GM12878 (cell line): ENCODE results near the gene FDX2. TPM values are rescaled to one million over a fixed set of nuclear protein-coding genes. Genes with fewer than 3 reads are reported as not detected.

Source experiments
- ATAC-seq: fragments of 200-7000 bp; cut with Tn5 transposase; 3 replicates; pipeline ENCODE4 v1.9.1; 2020; ENCODE audit warnings: mild to moderate bottlenecking, moderate library complexity
- BruUV-seq: library from RNA; stranded (reverse); fragments of 400-500 nt; replicated peaks from 2 replicates; lab custom pipeline; 2021; lab: Mats Ljungman, UMichigan
- CTCF ChIA-PET: fragments of 300-600 bp; sonication (Branson Sonifier 250); formaldehyde crosslinking; extraction: SDS; loops from one replicate; lab custom pipeline; 2021; ENCODE audit warnings: inconsistent platforms; lab: Yijun Ruan, JAX
- POLR2A ChIA-PET: fragments of 350-600 bp; formaldehyde crosslinking; extraction: SDS; loops from one replicate; lab custom pipeline; 2021; ENCODE audit warnings: inconsistent platforms; lab: Charles Lee
- RAD21 ChIA-PET: fragments of 300-600 bp; sonication (Branson Sonifier 250); formaldehyde crosslinking; loops from one replicate; lab custom pipeline; 2023; ENCODE audit warnings: antibody characterized with exemption; ENCODE audit not compliant: unreplicated experiment; lab: Charles Lee
- SMC1A ChIA-PET: fragments of 300-600 bp; sonication (Branson Sonifier 250); formaldehyde crosslinking; loops from one replicate; lab custom pipeline; 2023; ENCODE audit not compliant: unreplicated experiment, uncharacterized antibody; lab: Charles Lee
- DNase-seq: peaks from one replicate; pipeline ENCODE4 v3.0.0-alpha.2; 2011; ENCODE audit warnings: low read depth, low spot score
- FAIRE-seq: peaks from 3 replicates; lab custom pipeline; 2011; peaks lifted over from hg19 to GRCh38; lab: Jason Lieb, UNC
- H2AFZ ChIP-seq: 2 replicates; pipeline ENCODE4 v1.6.0; 2011; ENCODE audit warnings: low read depth, low read length, control low read depth; ENCODE audit not compliant: control insufficient read depth
- H3K27ac ChIP-seq: 2 replicates; pipeline ENCODE4 v1.5.1; 2011; ENCODE audit warnings: control low read depth; ENCODE audit not compliant: control insufficient read depth, insufficient read depth
- H3K27me3 ChIP-seq, 2 experiments: replicated peaks in 1 of 2; 2 replicates each; pipeline versions ENCODE4 v1.6.0 to v1.6.1; 2011; ENCODE audit warnings: low read length in 1 of 2; ENCODE audit not compliant: control insufficient read depth in 2 of 2, insufficient read depth in 2 of 2
- H3K36me3 ChIP-seq, 2 experiments: 2 replicates each; pipeline ENCODE4 v1.5.1; 2011; ENCODE audit warnings: low read length in 1 of 2; ENCODE audit not compliant: control insufficient read depth in 2 of 2, insufficient read depth in 2 of 2
- H3K4me1 ChIP-seq: 2 replicates; pipeline ENCODE4 v1.6.1; 2011; ENCODE audit warnings: mild to moderate bottlenecking, low read length, moderate library complexity, mixed read lengths; ENCODE audit not compliant: control insufficient read depth, insufficient read depth
- H3K4me2 ChIP-seq: 2 replicates; pipeline ENCODE4 v1.6.0; 2011; ENCODE audit warnings: control low read depth; ENCODE audit not compliant: control insufficient read depth, insufficient read depth
- H3K4me3 ChIP-seq: fragments of 200-600 bp; sonication (generic); 2 replicates; pipeline ENCODE4 v1.5.1; 2016
- H3K79me2 ChIP-seq: 2 replicates; pipeline ENCODE4 v1.6.0; 2011; ENCODE audit warnings: low read length; ENCODE audit not compliant: control insufficient read depth, insufficient read depth
- H3K9ac ChIP-seq: 2 replicates; pipeline ENCODE4 v1.8.0; 2011; ENCODE audit warnings: low read length, control low read depth, mixed read lengths; ENCODE audit not compliant: control insufficient read depth, insufficient read depth
- H3K9me3 ChIP-seq: replicated peaks from 3 replicates; pipeline ENCODE4 v1.5.1; 2011; ENCODE audit warnings: mild to moderate bottlenecking, low read length; ENCODE audit not compliant: control insufficient read depth, insufficient read depth
- H4K20me1 ChIP-seq: 2 replicates; pipeline ENCODE4 v1.6.0; 2011; ENCODE audit not compliant: control insufficient read depth, insufficient read depth
- BCL3 ChIP-seq: IDR thresholded peaks from 2 replicates; pipeline ENCODE4 v1.6.1; 2011; ENCODE audit warnings: borderline replicate concordance, low read depth, mild to moderate bottlenecking, moderate library complexity, low read length; ENCODE audit not compliant: insufficient read depth, poor library complexity, severe bottlenecking
- ESRRA ChIP-seq: IDR thresholded peaks from 2 replicates; pipeline ENCODE4 v1.6.1; 2012; ENCODE audit warnings: mild to moderate bottlenecking, low read length, improper control_type of control experiment
- HCFC1 ChIP-seq: fragments of 150-350 bp; IDR thresholded peaks from 2 replicates; pipeline ENCODE4 v1.6.1; 2014; ENCODE audit warnings: low read length
- IRF4 ChIP-seq: IDR thresholded peaks from 2 replicates; pipeline ENCODE4 v1.6.1; 2011; ENCODE audit warnings: low read depth, low read length
- PKNOX1 ChIP-seq: fragments of 450-650 bp; IDR thresholded peaks from 2 replicates; pipeline ENCODE4 v1.6.1; 2016; ENCODE audit warnings: mild to moderate bottlenecking
- POLR2A ChIP-seq: IDR thresholded peaks from 2 replicates; pipeline ENCODE4 v1.6.1; 2011; ENCODE audit warnings: low read depth, mild to moderate bottlenecking, low read length
- SMC3 ChIP-seq: IDR thresholded peaks from 2 replicates; pipeline ENCODE4 v1.6.1; 2011; ENCODE audit warnings: low read length, improper control_type of control experiment, borderline replicate concordance
- TCF7 ChIP-seq: IDR thresholded peaks from 2 replicates; pipeline ENCODE4 v1.6.1; 2014; ENCODE audit warnings: antibody characterized with exemption, borderline replicate concordance
- ZBTB11 ChIP-seq: fragments of 450-650 bp; formaldehyde crosslinking; IDR thresholded peaks from 2 replicates; pipeline ENCODE4 v1.5.0; 2022; ENCODE audit warnings: mild to moderate bottlenecking, missing genetic modification characterization
- ZNF687 ChIP-seq: fragments of 450-650 bp; IDR thresholded peaks from 2 replicates; pipeline ENCODE4 v1.6.1; 2017; ENCODE audit warnings: mild to moderate bottlenecking, moderate library complexity
- WGBS: methylation state at CpG from one replicate; pipeline ENCODE4 v1.1.6; 2016; ENCODE audit warnings: low lambda C conversion rate; ENCODE audit not compliant: insufficient replicate concordance, insufficient coverage; ENCODE audit errors: missing lambda C conversion rate; 5-methylcytosine and 5-hydroxymethylcytosine counted together
- in situ Hi-C: fragments of 300-500 bp; cut with MboI; formaldehyde crosslinking; loops from 9 replicates; pipeline ENCODE4 v1.14.3; 2018; ENCODE audit warnings: mixed read lengths
- intact Hi-C: fragments of 100-400 bp; cut with micrococcal nuclease; formaldehyde crosslinking; loops from one replicate; pipeline ENCODE4 v1.14.2; 2022; ENCODE audit not compliant: unreplicated experiment
- polyA plus RNA-seq, 11 experiments: library from polyadenylated mRNA; depleted of rRNA in 4 of 11; unstranded in 6 of 11; stranded (reverse) in 5 of 11; fragments of >200 nt; fragmentation: Nextera tagmentation in 4 of 11; fragmentation: Illumina TruSeq in 1 of 11; extraction: Ambion mirVana in 4 of 11; extraction: Trizol in 1 of 11; gene quantifications; 1 replicate in 1 of 11; 2 replicates in 10 of 11; pipeline versions ENCODE4 v1.2.1 to v1.2.3, GENCODE V29; 2011 to 2016; ENCODE audit warnings: inconsistent platforms in 2 of 11, missing spikeins in 2 of 11, low read depth in 1 of 11
- total RNA-seq, 4 experiments: library from RNA; depleted of rRNA in 3 of 4; stranded (reverse); fragments of >200 nt in 3 of 4; fragmentation: Illumina TruSeq in 1 of 4; extraction: Trizol in 1 of 4; gene quantifications; 2 replicates each; pipeline versions ENCODE4 v1.2.1 to v1.2.3, GENCODE V29; 2013 to 2021

FDX2 gene
- total and polyA plus RNA-seq, 10 of the 15 experiments (the other 5 are each of a cell fraction or from before 2014, with no cell fraction given), result 1.4 to 50.4 (median 24.7) TPM

GRCh38 chr19:10335352-10335985 lies 19.7 kb upstream of the FDX2 start:
- Histone ChIP-seq H3K9me3 (no peaks in the 10 kb centered on the region), H3K4me2 (no peak overlapping the region), H3K9ac (no peak overlapping the region), H3K27ac (no peak overlapping the region), H4K20me1 (no peaks in the 10 kb centered on the region), H3K79me2 (peaks cover 48% of the 10 kb centered on the region), H3K4me3 (no peak overlapping the region), H3K4me1 (peaks cover 25% of the 10 kb centered on the region), H3K27me3 (no peaks in the 10 kb centered on the region), H2AFZ (no peak overlapping the region), H3K36me3 (peaks cover 4 to 10% of the 10 kb centered on the region in 2 experiments; a peak in 3 of 4 replicates)
- FAIRE-seq (no peak), DNase-seq (no peak), ATAC-seq (no peak)
- no TSS peak for BruUV-seq
- intact Hi-C loops (no loop called here), in situ Hi-C loops (no loop called here)
- SMC1A ChIA-PET, result no interaction called here
- 93% methylated on average over 26 of the region's 26 CpGs for WGBS
- POLR2A ChIA-PET, result interaction anchor here (0.6 kb wide), 1 partner anchor 28 kb away, joined by 3 read pairs; no protein-coding TSS in a partner anchor
- RAD21 ChIA-PET, result interaction anchor here (0.5 kb wide), 1 partner anchor 41 kb away, joined by 3 read pairs; no protein-coding TSS in a partner anchor
- CTCF ChIA-PET, result no interaction called here
- TF ChIP-seq IRF4 (no peak), HCFC1 (no peak), SMC3 (no peak), ESRRA (no peak), POLR2A (no peak), BCL3 (no peak), ZNF687 (no peak), PKNOX1 (no peak), TCF7 (no peak), ZBTB11 (CRISPR knock-in tag) (no peak)
